ENCODE measurements around the gene CNFN.

The CNFN gene

DNA sequence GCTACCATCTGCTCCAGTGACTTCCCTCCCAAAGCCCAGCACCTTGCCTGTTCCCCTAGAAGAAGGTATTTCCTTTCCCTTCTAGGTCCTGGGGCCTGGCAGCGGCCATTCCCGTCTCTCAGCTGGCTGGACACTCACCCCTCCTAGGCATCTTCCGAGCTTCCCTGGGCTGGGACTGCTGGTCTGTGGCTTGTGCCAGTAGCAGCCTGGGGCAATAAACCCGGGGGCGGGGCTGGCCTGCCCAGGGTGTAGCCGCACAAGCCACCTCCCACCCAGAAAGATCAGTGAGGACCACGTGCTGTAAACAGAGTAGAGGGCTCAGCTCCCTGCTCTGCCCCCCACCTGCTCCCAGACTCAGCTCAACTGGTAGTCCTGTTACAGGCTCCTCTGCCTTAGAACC is 22.1 kb upstream of the CNFN start:
- H3K27me3 ChIP-seq (ENCODE audit: control insufficient read depth, low read length), result no peaks in the 10 kb centered on the region
- no peak overlapping the region for H3K4me2 ChIP-seq (ENCODE audit: low read length)
- no peaks in the 10 kb centered on the region for H3K4me1 ChIP-seq (ENCODE audit: control insufficient read depth, low read length)
- no peak for TF ChIP-seq EZH2phosphoT487 (IDR thresholded peaks at IDR 0.05; ENCODE audit: borderline replicate concordance, low read length)
- TF ChIP-seq, protein P1, sequence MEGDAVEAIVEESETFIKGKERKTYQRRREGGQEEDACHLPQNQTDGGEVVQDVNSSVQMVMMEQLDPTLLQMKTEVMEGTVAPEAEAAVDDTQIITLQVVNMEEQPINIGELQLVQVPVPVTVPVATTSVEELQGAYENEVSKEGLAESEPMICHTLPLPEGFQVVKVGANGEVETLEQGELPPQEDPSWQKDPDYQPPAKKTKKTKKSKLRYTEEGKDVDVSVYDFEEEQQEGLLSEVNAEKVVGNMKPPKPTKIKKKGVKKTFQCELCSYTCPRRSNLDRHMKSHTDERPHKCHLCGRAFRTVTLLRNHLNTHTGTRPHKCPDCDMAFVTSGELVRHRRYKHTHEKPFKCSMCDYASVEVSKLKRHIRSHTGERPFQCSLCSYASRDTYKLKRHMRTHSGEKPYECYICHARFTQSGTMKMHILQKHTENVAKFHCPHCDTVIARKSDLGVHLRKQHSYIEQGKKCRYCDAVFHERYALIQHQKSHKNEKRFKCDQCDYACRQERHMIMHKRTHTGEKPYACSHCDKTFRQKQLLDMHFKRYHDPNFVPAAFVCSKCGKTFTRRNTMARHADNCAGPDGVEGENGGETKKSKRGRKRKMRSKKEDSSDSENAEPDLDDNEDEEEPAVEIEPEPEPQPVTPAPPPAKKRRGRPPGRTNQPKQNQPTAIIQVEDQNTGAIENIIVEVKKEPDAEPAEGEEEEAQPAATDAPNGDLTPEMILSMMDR (IDR thresholded peaks at IDR 0.05; ENCODE audit: low read depth, low read length, poor library complexity, severe bottlenecking), result no peak
- no peaks in the 10 kb centered on the region for H4K20me1 ChIP-seq (ENCODE audit: control insufficient read depth, insufficient read depth, low read depth, low read length)
- H3F3A ChIP-seq (ENCODE audit: control insufficient read depth, insufficient read depth), result no peaks in the 10 kb centered on the region
- no peak overlapping the region for H3K27ac ChIP-seq (ENCODE audit: low read depth, low read length)
- no peaks in the 10 kb centered on the region for H3K9me3 ChIP-seq (ENCODE audit: control insufficient read depth, insufficient read depth, low read length)
- H3K4me3 ChIP-seq (ENCODE audit: low read length), result no peak overlapping the region
- H3K36me3 ChIP-seq (ENCODE audit: control insufficient read depth, low read length), result peaks cover 34% of the 10 kb centered on the region
- no peaks in the 10 kb centered on the region for H3K9me2 ChIP-seq (replicated peaks; ENCODE audit: control insufficient read depth, low read length)
- H3K79me2 ChIP-seq (ENCODE audit: control insufficient read depth, low read length), result peaks cover under 1% of the 10 kb centered on the region

DNA sequence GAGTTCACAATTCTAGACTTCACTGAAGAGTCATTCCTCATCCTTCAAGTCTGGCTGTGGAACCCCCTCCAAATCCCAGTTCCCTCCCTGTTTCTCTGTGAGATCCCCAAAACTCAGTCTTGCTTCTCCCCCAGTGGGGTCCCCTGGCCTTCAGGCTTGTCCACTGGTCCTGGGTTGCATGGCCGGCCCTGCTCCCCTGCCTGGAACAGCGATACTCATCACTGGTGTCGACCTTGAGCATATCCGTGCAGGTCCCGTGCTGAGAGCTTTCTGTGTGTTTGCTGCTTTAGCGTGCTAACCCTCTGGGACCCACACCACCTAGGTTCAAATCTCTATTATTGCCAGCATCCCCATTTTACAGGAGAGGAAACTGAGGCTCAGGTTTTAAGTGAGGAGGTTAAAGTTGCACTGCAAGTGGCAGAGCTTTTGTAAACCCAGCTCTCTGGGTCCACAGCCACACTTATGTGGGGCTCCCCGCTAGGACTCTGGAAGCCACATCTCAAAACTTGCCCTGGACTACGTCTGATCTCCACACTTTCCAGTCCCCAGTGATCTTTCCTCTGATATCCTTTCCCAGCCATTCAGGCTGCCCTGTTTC is 21.6 kb upstream of the CNFN start:
- Histone ChIP-seq H3K79me2 (ENCODE audit: control insufficient read depth, low read length) (no peaks in the 10 kb centered on the region; the same call in 1 of the 2 replicates), H3K36me3 (ENCODE audit: control insufficient read depth, low read length) (peaks cover 39% of the 10 kb centered on the region), H3F3A (ENCODE audit: control insufficient read depth, insufficient read depth) (no peaks in the 10 kb centered on the region), H3K4me3 (ENCODE audit: low read length) (no peak overlapping the region), H3K9me3 (ENCODE audit: control insufficient read depth, insufficient read depth, low read length) (no peaks in the 10 kb centered on the region), H3K9me2 (replicated peaks; ENCODE audit: control insufficient read depth, low read length) (no peaks in the 10 kb centered on the region), H3K4me1 (ENCODE audit: control insufficient read depth, low read length) (no peaks in the 10 kb centered on the region), H4K20me1 (ENCODE audit: control insufficient read depth, insufficient read depth, low read depth, low read length) (no peaks in the 10 kb centered on the region), H3K4me2 (ENCODE audit: low read length) (no peak overlapping the region), H3K27ac (ENCODE audit: low read depth, low read length) (no peak overlapping the region), H3K27me3 (ENCODE audit: control insufficient read depth, low read length) (no peaks in the 10 kb centered on the region)
- TF ChIP-seq, protein P1 (IDR thresholded peaks at IDR 0.05; ENCODE audit: low read depth, low read length, poor library complexity, severe bottlenecking), result no peak
- TF ChIP-seq EZH2phosphoT487 (IDR thresholded peaks at IDR 0.05; ENCODE audit: borderline replicate concordance, low read length), result no peak

DNA sequence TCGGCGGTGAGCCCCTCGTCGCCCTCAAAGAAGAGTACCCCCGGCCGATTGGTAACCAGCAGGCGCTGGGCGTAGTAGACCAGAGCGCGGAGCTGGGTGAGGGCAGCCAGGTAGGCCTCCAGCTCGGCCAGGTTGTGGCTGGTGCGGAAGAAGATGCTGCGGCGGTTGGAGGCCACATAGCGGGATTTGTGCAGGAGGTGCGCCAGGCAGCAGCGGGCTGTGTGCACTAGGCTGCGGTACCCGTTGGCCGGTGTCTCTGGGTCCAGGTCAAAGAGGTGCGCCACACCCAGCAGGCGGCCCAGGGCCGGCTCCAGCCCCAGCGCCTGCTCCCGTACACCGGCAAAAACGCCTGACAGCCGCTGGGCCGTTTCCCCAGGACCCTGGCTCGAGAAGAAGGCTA is 20.3 kb upstream of the CNFN start:
- H3K36me3 ChIP-seq (ENCODE audit: control insufficient read depth, low read length), result peaks cover 49% of the 10 kb centered on the region

More for the DNA sequence above, 20.3 kb upstream of the CNFN start:
- H3K4me1 ChIP-seq (ENCODE audit: control insufficient read depth, low read length), result no peaks in the 10 kb centered on the region
- no peaks in the 10 kb centered on the region for H3K9me2 ChIP-seq (replicated peaks; ENCODE audit: control insufficient read depth, low read length)
- no peaks in the 10 kb centered on the region for H3K9me3 ChIP-seq (ENCODE audit: control insufficient read depth, insufficient read depth, low read length)
- no peak for TF ChIP-seq EZH2phosphoT487 (IDR thresholded peaks at IDR 0.05; ENCODE audit: borderline replicate concordance, low read length)
- TF ChIP-seq, protein P1 (IDR thresholded peaks at IDR 0.05; ENCODE audit: low read depth, low read length, poor library complexity, severe bottlenecking), result no peak
- no peaks in the 10 kb centered on the region; the same call in 1 of the 2 replicates for H3K79me2 ChIP-seq (ENCODE audit: control insufficient read depth, low read length)
- H3K4me2 ChIP-seq (ENCODE audit: low read length), result no peak overlapping the region
- no peaks in the 10 kb centered on the region for H3F3A ChIP-seq (ENCODE audit: control insufficient read depth, insufficient read depth)
- H3K27ac ChIP-seq (ENCODE audit: low read depth, low read length), result no peak overlapping the region
- H4K20me1 ChIP-seq (ENCODE audit: control insufficient read depth, insufficient read depth, low read depth, low read length), result no peaks in the 10 kb centered on the region
- no peaks in the 10 kb centered on the region for H3K27me3 ChIP-seq (ENCODE audit: control insufficient read depth, low read length)
- H3K4me3 ChIP-seq (ENCODE audit: low read length), result no peak overlapping the region
